GM23248 (cell line): ENCODE results near the gene COL18A1. TPM values are rescaled to one million over a fixed set of nuclear protein-coding genes. Genes with fewer than 3 reads are reported as not detected.

Experiments
- DNase-seq: peaks from one replicate; pipeline ENCODE4 v3.0.0-alpha.2; 2015
- H2AFZ ChIP-seq: fragments of 200-600 bp; sonication (generic); 2 replicates; pipeline ENCODE4 v1.6.1; 2016; ENCODE audit warnings: antibody characterized with exemption
- H3F3A ChIP-seq: fragments of 200-600 bp; sonication (generic); 2 replicates; pipeline ENCODE4 v1.6.1; 2016; ENCODE audit warnings: mild to moderate bottlenecking, antibody characterized with exemption, mixed run types; ENCODE audit not compliant: insufficient read depth
- H3K27ac ChIP-seq: fragments of 200-600 bp; sonication (generic); 2 replicates; pipeline ENCODE4 v1.5.1; 2016; ENCODE audit warnings: mild to moderate bottlenecking
- H3K27me3 ChIP-seq: fragments of 200-600 bp; sonication (generic); replicated peaks from 2 replicates; pipeline ENCODE4 v1.6.1; 2016; ENCODE audit warnings: mild to moderate bottlenecking; ENCODE audit not compliant: insufficient read depth
- H3K36me3 ChIP-seq: fragments of 200-600 bp; sonication (generic); 2 replicates; pipeline ENCODE4 v1.6.1; 2016; ENCODE audit warnings: low read depth, mild to moderate bottlenecking
- H3K4me1 ChIP-seq: fragments of 200-600 bp; sonication (generic); 2 replicates; pipeline ENCODE4 v1.6.1; 2016; ENCODE audit warnings: mild to moderate bottlenecking; ENCODE audit not compliant: insufficient read depth
- H3K4me2 ChIP-seq: fragments of 200-600 bp; sonication (generic); one replicate; pipeline ENCODE4 v1.6.1; 2016; ENCODE audit warnings: mild to moderate bottlenecking; ENCODE audit not compliant: unreplicated experiment
- H3K4me3 ChIP-seq: fragments of 200-600 bp; sonication (generic); 2 replicates; pipeline ENCODE4 v1.5.1; 2016; ENCODE audit warnings: mild to moderate bottlenecking
- H3K79me2 ChIP-seq: fragments of 200-600 bp; sonication (generic); 2 replicates; pipeline ENCODE4 v1.6.1; 2016; ENCODE audit warnings: mild to moderate bottlenecking; ENCODE audit not compliant: insufficient read depth
- H3K9ac ChIP-seq: fragments of 200-600 bp; sonication (generic); 2 replicates; pipeline ENCODE4 v1.6.1; 2016; ENCODE audit warnings: mild to moderate bottlenecking
- H3K9me2 ChIP-seq: fragments of 200-600 bp; sonication (generic); 2 replicates; pipeline ENCODE4 v1.6.1; 2016; ENCODE audit warnings: mixed run types, mild to moderate bottlenecking, moderate library complexity; ENCODE audit not compliant: insufficient read depth
- H3K9me3 ChIP-seq: fragments of 200-600 bp; sonication (generic); one replicate; pipeline ENCODE4 v1.6.1; 2017; ENCODE audit warnings: low read depth
- H4K20me1 ChIP-seq: fragments of 200-600 bp; sonication (generic); 2 replicates; pipeline ENCODE4 v1.6.0; 2016; ENCODE audit not compliant: insufficient read depth
- EZH2 ChIP-seq: fragments of 200-600 bp; sonication (generic); IDR thresholded peaks from 2 replicates; pipeline ENCODE4 v1.6.1; 2018; ENCODE audit warnings: antibody characterized with exemption, mild to moderate bottlenecking; ENCODE audit not compliant: insufficient read depth, poor library complexity, severe bottlenecking
- EZH2phosphoT487 ChIP-seq: fragments of 200-600 bp; sonication (generic); IDR thresholded peaks from 2 replicates; pipeline ENCODE4 v1.6.1; 2018; ENCODE audit warnings: antibody characterized with exemption, moderate library complexity, mild to moderate bottlenecking, low read depth; ENCODE audit not compliant: insufficient read depth
- WGBS, 2 experiments: methylation state at CpG; one replicate each; pipeline ENCODE4 v1.1.6; 2015 to 2017; ENCODE audit warnings: low lambda C conversion rate in 2 of 2, low coverage in 1 of 2; ENCODE audit errors: missing lambda C conversion rate in 2 of 2; 5-methylcytosine and 5-hydroxymethylcytosine counted together
- in situ Hi-C: fragments of 300-500 bp; cut with MboI; formaldehyde crosslinking; loops from 2 replicates; pipeline ENCODE4 v1.15.0; 2020
- polyA plus RNA-seq: library from polyadenylated mRNA; unstranded; fragments of >200 nt; fragmentation: Nextera tagmentation; extraction: Ambion mirVana; gene quantifications from 2 replicates; pipeline ENCODE4 v1.2.1, GENCODE V29; 2016
- total RNA-seq: library from RNA; depleted of rRNA; stranded (reverse); fragments of >200 nt; shearing (Covaris generic); gene quantifications from 2 replicates; pipeline ENCODE4 v1.2.3, GENCODE V29; 2014

The COL18A1 gene
- total and polyA plus RNA-seq, 2 experiments from 2014 or later, result 1.7 to 30.5 TPM

GRCh38 chr21:45518742-45519141, 113.8 kb downstream of the COL18A1 start:
- Histone ChIP-seq H3K4me3 (no peak overlapping the region), H3K9ac (no peak overlapping the region), H3K4me2 (no peak overlapping the region), H3K4me1 (no peaks in the 10 kb centered on the region), H3K27me3 (no peaks in the 10 kb centered on the region), H3K79me2 (no peaks in the 10 kb centered on the region), H4K20me1 (no peaks in the 10 kb centered on the region), H3K9me3 (peaks cover 10% of the 10 kb centered on the region), H3K27ac (no peak overlapping the region), H3K9me2 (no peaks in the 10 kb centered on the region), H3K36me3 (peaks cover 6% of the 10 kb centered on the region; the same call in 1 of the 2 replicates), H2AFZ (no peak overlapping the region), H3F3A (0 out of 2 replicates have a peak, but pooled peaks cover 7% of the 10 kb centered on the region)
- 84 to 88% methylated on average over 2 of the region's 2 CpGs for WGBS, 2 experiments
- in situ Hi-C loops, result no loop called here
- DNase-seq, result no peak
- TF ChIP-seq EZH2phosphoT487, result no peak

GRCh38 chr21:45519182-45519581, 114.2 kb downstream of the COL18A1 start:
- no peaks in the 10 kb centered on the region for H3K27me3 ChIP-seq
- H3K36me3 ChIP-seq, result peaks cover 6% of the 10 kb centered on the region; the same call in 1 of the 2 replicates
- TF ChIP-seq EZH2phosphoT487, result no peak
- TF ChIP-seq EZH2, result no peak
- no peak overlapping the region for H3K27ac ChIP-seq
- 78 to 81% methylated on average over 4 of the region's 4 CpGs for WGBS, 2 experiments
- H3K4me3 ChIP-seq, result no peak overlapping the region
- no peak overlapping the region for H3K9ac ChIP-seq
- H3K9me3 ChIP-seq, result peaks cover 10% of the 10 kb centered on the region
- 0 out of 2 replicates have a peak, but pooled peaks cover 7% of the 10 kb centered on the region for H3F3A ChIP-seq
- no peaks in the 10 kb centered on the region for H3K79me2 ChIP-seq
- H2AFZ ChIP-seq, result no peak overlapping the region
- in situ Hi-C loops, result no loop called here
- H3K9me2 ChIP-seq, result no peaks in the 10 kb centered on the region
- no peaks in the 10 kb centered on the region for H3K4me1 ChIP-seq
- no peak overlapping the region for H3K4me2 ChIP-seq
- no peak for DNase-seq
- H4K20me1 ChIP-seq, result no peaks in the 10 kb centered on the region

DNA sequence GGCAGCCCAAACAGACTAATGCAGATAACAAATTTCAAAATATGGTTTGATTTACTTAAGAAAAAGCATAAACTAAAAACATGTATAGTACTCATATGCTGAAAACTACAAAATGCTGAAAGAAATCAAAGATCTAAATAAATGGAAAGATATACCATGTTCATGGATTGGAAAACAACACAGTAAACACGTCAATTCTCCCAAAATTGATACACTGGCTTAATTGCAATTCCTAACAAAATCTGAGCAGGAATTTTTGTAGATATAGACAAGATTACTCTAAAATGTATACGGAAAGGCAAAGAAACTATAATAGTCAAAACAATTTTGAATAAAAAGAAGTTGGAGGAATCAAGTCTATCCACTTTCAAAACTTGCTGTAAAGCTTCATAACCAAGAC, 116.3 kb downstream of the COL18A1 start:
- Histone ChIP-seq H3K9me3 (peaks cover 10% of the 10 kb centered on the region), H3K27ac (no peak overlapping the region), H3K27me3 (no peaks in the 10 kb centered on the region), H3K79me2 (no peaks in the 10 kb centered on the region), H3K9me2 (no peaks in the 10 kb centered on the region), H3K9ac (no peak overlapping the region), H3K36me3 (peaks cover 6% of the 10 kb centered on the region; the same call in 1 of the 2 replicates), H3K4me1 (no peaks in the 10 kb centered on the region), H2AFZ (no peak overlapping the region), H3F3A (0 out of 2 replicates have a peak, but pooled peaks cover 7% of the 10 kb centered on the region), H3K4me2 (no peak overlapping the region), H3K4me3 (no peak overlapping the region), H4K20me1 (no peaks in the 10 kb centered on the region)
- no peak for TF ChIP-seq EZH2
- no peak for TF ChIP-seq EZH2phosphoT487
- WGBS, 2 experiments, result 94 to 99% methylated on average over 2 of the region's 2 CpGs
- DNase-seq, result no peak
- in situ Hi-C loops, result no loop called here

DNA sequence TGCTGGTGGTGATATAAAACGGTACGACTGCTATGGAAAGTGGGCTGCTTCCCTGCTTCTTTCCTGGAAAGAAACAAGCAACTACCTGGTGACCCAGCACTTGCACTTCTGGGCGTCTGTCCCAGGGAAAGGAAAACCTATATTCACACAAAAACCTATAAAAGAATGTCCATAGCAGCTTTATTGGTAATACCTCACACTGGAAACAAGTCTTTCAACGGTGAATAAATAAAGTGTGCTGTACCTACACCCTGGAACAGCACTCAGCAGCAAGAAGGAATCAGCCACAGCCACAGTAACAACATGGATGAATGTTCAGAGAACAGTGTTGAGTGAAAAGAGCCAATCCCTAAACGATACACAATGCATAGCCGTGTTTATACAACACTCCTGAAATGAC, 117.4 kb downstream of the COL18A1 start:
- H3K9ac ChIP-seq, result no peak overlapping the region
- 97 to 98% methylated on average over 6 of the region's 6 CpGs for WGBS, 2 experiments
- H3K4me2 ChIP-seq, result no peak overlapping the region
- H3K27ac ChIP-seq, result no peak overlapping the region
- TF ChIP-seq EZH2 (no peak), EZH2phosphoT487 (no peak)
- no peak overlapping the region for H2AFZ ChIP-seq
- H3K27me3 ChIP-seq, result no peaks in the 10 kb centered on the region
- H4K20me1 ChIP-seq, result no peaks in the 10 kb centered on the region
- H3K36me3 ChIP-seq, result peaks cover 6% of the 10 kb centered on the region; the same call in 1 of the 2 replicates
- 0 out of 2 replicates have a peak, but pooled peaks cover 7% of the 10 kb centered on the region for H3F3A ChIP-seq
- no peak overlapping the region for H3K4me3 ChIP-seq
- H3K9me3 ChIP-seq, result peaks cover 10% of the 10 kb centered on the region
- H3K9me2 ChIP-seq, result no peaks in the 10 kb centered on the region
- H3K79me2 ChIP-seq, result no peaks in the 10 kb centered on the region
- in situ Hi-C loops, result no loop called here
- H3K4me1 ChIP-seq, result no peaks in the 10 kb centered on the region
- no peak for DNase-seq

- Histone ChIP-seq H3K9ac (no peak overlapping the region), H4K20me1 (no peaks in the 10 kb centered on the region), H3K36me3 (peaks cover 6% of the 10 kb centered on the region; the same call in 1 of the 2 replicates), H3K9me3 (peaks cover 8% of the 10 kb centered on the region), H3K4me3 (no peak overlapping the region), H3K9me2 (no peaks in the 10 kb centered on the region), H3K27ac (no peak overlapping the region), H3K4me1 (no peaks in the 10 kb centered on the region), H3K4me2 (no peak overlapping the region), H3F3A (0 out of 2 replicates have a peak, but pooled peaks cover 7% of the 10 kb centered on the region), H2AFZ (no peak overlapping the region), H3K27me3 (no peaks in the 10 kb centered on the region), H3K79me2 (no peaks in the 10 kb centered on the region)
- TF ChIP-seq EZH2 (no peak), EZH2phosphoT487 (no peak)
- WGBS, 2 experiments, result 96% methylated on average over 6 of the region's 6 CpGs
- in situ Hi-C loops, result no loop called here
- no peak for DNase-seq
These were observed 118.0 kb downstream of the COL18A1 start for GRCh38 chr21:45522986-45523385.
